Panc1 (cell line): ENCODE measurements around the gene SLC4A8. TPM values are rescaled to one million over a fixed set of nuclear protein-coding genes. Genes with fewer than 3 reads are reported as not detected.

ENCODE experiments used
- ATAC-seq: fragments of 200-7000 bp; cut with Tn5 transposase; 2 replicates; pipeline ENCODE4 v1.9.1; 2020; ENCODE audit warnings: mild to moderate bottlenecking, moderate library complexity
- BruUV-seq: library from RNA; stranded (reverse); fragments of 400-500 nt; replicated peaks from 2 replicates; lab custom pipeline; 2021; lab: Mats Ljungman, UMichigan
- CTCF ChIA-PET: fragments of 300-600 bp; sonication (Branson Sonifier 250); formaldehyde crosslinking; loops from one replicate; lab custom pipeline; 2022; ENCODE audit warnings: antibody characterized with exemption; lab: Charles Lee
- POLR2A ChIA-PET: fragments of 300-600 bp; sonication (Branson Sonifier 250); formaldehyde crosslinking; loops from one replicate; lab custom pipeline; 2022; ENCODE audit warnings: antibody characterized with exemption; lab: Charles Lee
- DNase-seq: peaks from one replicate; pipeline ENCODE4 v3.0.0-alpha.2; 2010; ENCODE audit warnings: low read depth, low spot score
- H3K27ac ChIP-seq: 2 replicates; pipeline ENCODE4 v1.5.1; 2011; ENCODE audit warnings: mild to moderate bottlenecking, low read length, inconsistent platforms
- H3K27me3 ChIP-seq: fragments of 200-500 bp; sonication (Bioruptor generic); 2 replicates; pipeline ENCODE4 v1.6.0; 2014; ENCODE audit warnings: low read length, inconsistent platforms; ENCODE audit not compliant: control insufficient read depth, insufficient read depth
- H3K36me3 ChIP-seq: fragments of 200-500 bp; sonication (Bioruptor generic); 2 replicates; pipeline ENCODE4 v1.5.1; 2014; ENCODE audit warnings: inconsistent platforms, mild to moderate bottlenecking, low read length, moderate library complexity; ENCODE audit not compliant: control insufficient read depth, insufficient read depth
- H3K4me1 ChIP-seq: 2 replicates; pipeline ENCODE4 v1.5.1; 2011; ENCODE audit warnings: inconsistent platforms, mild to moderate bottlenecking, low read length, moderate library complexity; ENCODE audit not compliant: control insufficient read depth, insufficient read depth
- H3K4me3 ChIP-seq, 2 experiments: 2 replicates each; pipeline ENCODE4 v1.5.1; 2011 to 2012; ENCODE audit warnings: low read depth in 2 of 2, low read length in 2 of 2, mild to moderate bottlenecking in 2 of 2, inconsistent platforms in 1 of 2, moderate library complexity in 1 of 2
- H3K9me3 ChIP-seq: fragments of 200-500 bp; sonication (Bioruptor generic); 2 replicates; pipeline ENCODE4 v1.5.1; 2014; ENCODE audit warnings: low read depth, mild to moderate bottlenecking, inconsistent platforms, low read length, moderate library complexity; ENCODE audit not compliant: control insufficient read depth, insufficient read depth
- CTCF ChIP-seq: fragments of 450-650 bp; IDR thresholded peaks from 2 replicates; pipeline ENCODE4 v1.5.1; 2017; ENCODE audit warnings: mild to moderate bottlenecking
- POLR2AphosphoS5 ChIP-seq: IDR thresholded peaks from 2 replicates; pipeline ENCODE4 v1.6.1; 2012; ENCODE audit warnings: mild to moderate bottlenecking, low read depth, low read length, moderate library complexity
- REST ChIP-seq, 2 experiments: IDR thresholded peaks; 2 replicates each; pipeline ENCODE4 v1.6.1; 2011 to 2012; ENCODE audit warnings: low read depth in 2 of 2, control low read depth in 1 of 2, low read length in 1 of 2, mild to moderate bottlenecking in 1 of 2, moderate library complexity in 1 of 2; ENCODE audit not compliant: insufficient read depth in 1 of 2
- SIN3A ChIP-seq: IDR thresholded peaks from 2 replicates; pipeline ENCODE4 v1.6.1; 2012; ENCODE audit warnings: low read depth, mild to moderate bottlenecking, low read length, moderate library complexity, borderline replicate concordance; ENCODE audit not compliant: insufficient read depth
- TCF7L2 ChIP-seq: IDR thresholded peaks from 2 replicates; pipeline ENCODE4 v1.6.1; 2011; ENCODE audit warnings: mild to moderate bottlenecking, low read depth, low read length, inconsistent platforms
- in situ Hi-C: cut with HindIII; loops from 2 replicates; pipeline ENCODE4 v1.10.0; 2016; ENCODE audit warnings: low sequenced_read_pairs, low pct_unique_long_range_greater_than_20kb
- intact Hi-C: fragments of 100-400 bp; cut with micrococcal nuclease; formaldehyde crosslinking; loops from one replicate; pipeline ENCODE4 v1.10.0; 2022; ENCODE audit not compliant: unreplicated experiment
- total RNA-seq: library from RNA; stranded (reverse); gene quantifications from one replicate; pipeline ENCODE4 v1.2.1, GENCODE V29; 2021; ENCODE audit not compliant: unreplicated experiment

The SLC4A8 gene
- total RNA-seq, 1 experiment from 2014 or later = 18.8 TPM

GRCh38 chr12:51525518-51525917, 100.9 kb downstream of the SLC4A8 start:
- no peaks in the 10 kb centered on the region for H3K9me3 ChIP-seq
- POLR2A ChIA-PET = no interaction called here
- CTCF ChIA-PET = no interaction called here
- no peak overlapping the region for H3K27ac ChIP-seq
- no TSS peak for BruUV-seq
- in situ Hi-C loops (no loop called here), intact Hi-C loops (no loop called here)
- H3K36me3 ChIP-seq = no peaks in the 10 kb centered on the region
- no peaks in the 10 kb centered on the region for H3K27me3 ChIP-seq
- TF ChIP-seq POLR2AphosphoS5 = no peak
- no peak for TF ChIP-seq REST (IDR thresholded peaks at IDR 0.05; ENCODE audit: insufficient read depth in 1 of 2, low read depth in 2 of 2, low read length in 1 of 2)
- TF ChIP-seq SIN3A = no peak
- no peak for TF ChIP-seq CTCF
- TF ChIP-seq TCF7L2 = no peak
- H3K4me3 ChIP-seq = no peak overlapping the region
- no peaks in the 10 kb centered on the region for H3K4me1 ChIP-seq
- no peak for DNase-seq
- ATAC-seq = no peak

- intact Hi-C loops = no loop called here
- no peaks in the 10 kb centered on the region; the same call in 1 of the 2 replicates for H3K4me1 ChIP-seq
- POLR2A ChIA-PET = no interaction called here
- in situ Hi-C loops = no loop called here
- CTCF ChIA-PET = interaction anchor here (1.3 kb wide), 1 partner anchor 107 kb away, joined by 3 read pairs; no protein-coding TSS in a partner anchor
- no peaks in the 10 kb centered on the region for H3K9me3 ChIP-seq
- H3K36me3 ChIP-seq = no peaks in the 10 kb centered on the region; the same call in 1 of the 2 replicates
- H3K27ac ChIP-seq = no peak overlapping the region
- TF ChIP-seq REST (IDR thresholded peaks at IDR 0.05; ENCODE audit: insufficient read depth in 1 of 2, low read depth in 2 of 2, low read length in 1 of 2) (no peak), SIN3A (no peak), TCF7L2 (no peak), POLR2AphosphoS5 (no peak), CTCF (no peak)
- ATAC-seq (no peak), DNase-seq (no peak)
- BruUV-seq = no TSS peak
- no peak overlapping the region for H3K4me3 ChIP-seq
- no peaks in the 10 kb centered on the region for H3K27me3 ChIP-seq
These were observed 103.3 kb downstream of the SLC4A8 start for GRCh38 chr12:51527966-51528365.
